Esophagus (tissue), 2 donors: Measurements from ENCODE around the gene GSC. TPM values are rescaled to one million over a fixed set of nuclear protein-coding genes. Genes with fewer than 3 reads are reported as not detected.

Experiments used
- H3K27ac ChIP-seq, 2 donors: one replicate each; pipeline ENCODE4 v1.5.1; 2013; ENCODE audit warnings: low read depth in 2 of 2, mild to moderate bottlenecking in 2 of 2, inconsistent platforms in 1 of 2, low read length in 1 of 2, moderate library complexity in 1 of 2
- H3K27me3 ChIP-seq, 2 donors: one replicate each; pipeline ENCODE4 v1.6.1; 2013; ENCODE audit warnings: low read length in 2 of 2, control low read depth in 1 of 2, mild to moderate bottlenecking in 1 of 2; ENCODE audit not compliant: insufficient read depth in 2 of 2, control insufficient read depth in 1 of 2
- H3K36me3 ChIP-seq, 2 donors: one replicate each; pipeline ENCODE4 v1.6.1; 2013; ENCODE audit warnings: low read length in 1 of 2; ENCODE audit not compliant: control insufficient read depth in 2 of 2, insufficient read depth in 2 of 2
- H3K4me1 ChIP-seq, 2 donors: one replicate each; pipeline ENCODE4 v1.6.1; 2013; ENCODE audit warnings: low read length in 1 of 2; ENCODE audit not compliant: control insufficient read depth in 2 of 2, insufficient read depth in 2 of 2
- H3K4me3 ChIP-seq, 2 donors: one replicate each; pipeline ENCODE4 v1.5.1; 2013; ENCODE audit warnings: low read length in 2 of 2, mild to moderate bottlenecking in 2 of 2, low read depth in 1 of 2, moderate library complexity in 1 of 2
- H3K9me3 ChIP-seq, 2 donors: one replicate each; pipeline ENCODE4 v1.6.1; 2013; ENCODE audit warnings: mild to moderate bottlenecking in 2 of 2, low read depth in 1 of 2, low read length in 1 of 2, moderate library complexity in 1 of 2; ENCODE audit not compliant: control insufficient read depth in 2 of 2, insufficient read depth in 1 of 2
- WGBS, 2 donors: extraction: QIAGEN DNeasy Blood & Tissue Kit; methylation state at CpG; one replicate each; pipeline ENCODE4 v1.1.7; 2013; 5-methylcytosine and 5-hydroxymethylcytosine counted together
- polyA plus RNA-seq, 2 donors: library from polyadenylated mRNA; stranded (reverse); fragments of 200-250 nt; gene quantifications; one replicate each; pipeline ENCODE4 v1.2.3, GENCODE V29; 2013
- donor health status: healthy with polysubstance abuse.
- donor health status: Bipolar disorder and iron deficiency.

The GSC gene
- polyA plus RNA-seq, 2 donors = 0.04 TPM; not detected in 1

DNA sequence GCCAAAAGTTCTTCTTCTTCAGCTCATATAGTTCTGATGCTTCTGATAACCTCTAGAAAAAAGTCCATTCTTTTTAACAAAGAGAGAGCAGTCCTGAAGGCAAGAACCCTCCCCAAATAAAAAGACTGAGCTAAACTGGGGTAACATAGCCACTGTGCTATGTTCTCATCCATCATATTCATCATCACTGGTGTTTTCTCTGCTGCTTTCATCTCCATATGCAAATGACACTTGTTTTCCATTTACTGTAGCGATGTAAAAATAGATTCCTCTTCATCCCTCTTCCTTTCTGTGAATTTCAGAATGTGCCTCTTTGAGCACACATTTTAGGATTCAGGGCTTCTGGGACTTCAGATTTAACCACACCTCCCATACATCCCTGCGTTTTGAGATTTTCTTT is 44.9 kb downstream of the GSC start:
- no peak overlapping the region for H3K4me3 ChIP-seq
- no peaks in the 10 kb centered on the region for H3K4me1 ChIP-seq
- no peak overlapping the region for H3K27ac ChIP-seq
- 74 to 76% methylated on average over 2 of the region's 2 CpGs for WGBS, 2 donors
- no peaks in the 10 kb centered on the region for H3K36me3 ChIP-seq
- H3K27me3 ChIP-seq = no peaks in the 10 kb centered on the region
- H3K9me3 ChIP-seq = no peaks in the 10 kb centered on the region

- H3K9me3 ChIP-seq = no peaks in the 10 kb centered on the region
- WGBS, 2 donors = 76 to 78% methylated on average over 4 of the region's 4 CpGs
- H3K27me3 ChIP-seq = no peaks in the 10 kb centered on the region
- no peak overlapping the region for H3K27ac ChIP-seq
- no peaks in the 10 kb centered on the region for H3K36me3 ChIP-seq
- H3K4me3 ChIP-seq = no peak overlapping the region
- H3K4me1 ChIP-seq = no peaks in the 10 kb centered on the region
Measured at GRCh38 chr14:94722397-94722796, 47.5 kb downstream of the GSC start.

Other genes with a start within 250 kb of the GSC start
- gene SERPINA4, start 208.7 kb downstream of the GSC start, polyA plus RNA-seq = not detected
- gene SERPINA5, start 188.7 kb downstream of the GSC start, polyA plus RNA-seq = under 1 TPM; 0.10 to 0.16 TPM
- 10 to 100 TPM in 1 of 2 donors, 1 to 10 TPM in 1; 8.9 to 30.5 TPM for gene SERPINA3, start 157.7 kb downstream of the GSC start, polyA plus RNA-seq